GM12891 (cell line): ENCODE data around the gene KCP.

Source experiments
- PAX5 ChIP-seq: IDR thresholded peaks from 2 replicates; pipeline ENCODE4 v1.6.1; 2011; ENCODE audit warnings: low read length, moderate library complexity, mild to moderate bottlenecking; ENCODE audit not compliant: insufficient read depth, severe bottlenecking
- POLR2A ChIP-seq: IDR thresholded peaks from 2 replicates; pipeline ENCODE4 v1.6.1; 2011; ENCODE audit warnings: low read depth, low read length, control low read depth
- POLR2AphosphoS5 ChIP-seq: IDR thresholded peaks from 2 replicates; pipeline ENCODE4 v1.6.1; 2011; ENCODE audit warnings: low read depth, low read length, control low read depth
- POU2F2 ChIP-seq: IDR thresholded peaks from 2 replicates; pipeline ENCODE4 v1.6.1; 2011; ENCODE audit warnings: low read depth, mild to moderate bottlenecking, control low read depth, low read length, moderate library complexity
- SPI1 ChIP-seq: IDR thresholded peaks from 2 replicates; pipeline ENCODE4 v1.6.1; 2011; ENCODE audit warnings: low read depth, low read length, control low read depth
- TAF1 ChIP-seq: IDR thresholded peaks from 2 replicates; pipeline ENCODE4 v1.6.1; 2011; ENCODE audit warnings: low read depth, low read length, control low read depth

DNA sequence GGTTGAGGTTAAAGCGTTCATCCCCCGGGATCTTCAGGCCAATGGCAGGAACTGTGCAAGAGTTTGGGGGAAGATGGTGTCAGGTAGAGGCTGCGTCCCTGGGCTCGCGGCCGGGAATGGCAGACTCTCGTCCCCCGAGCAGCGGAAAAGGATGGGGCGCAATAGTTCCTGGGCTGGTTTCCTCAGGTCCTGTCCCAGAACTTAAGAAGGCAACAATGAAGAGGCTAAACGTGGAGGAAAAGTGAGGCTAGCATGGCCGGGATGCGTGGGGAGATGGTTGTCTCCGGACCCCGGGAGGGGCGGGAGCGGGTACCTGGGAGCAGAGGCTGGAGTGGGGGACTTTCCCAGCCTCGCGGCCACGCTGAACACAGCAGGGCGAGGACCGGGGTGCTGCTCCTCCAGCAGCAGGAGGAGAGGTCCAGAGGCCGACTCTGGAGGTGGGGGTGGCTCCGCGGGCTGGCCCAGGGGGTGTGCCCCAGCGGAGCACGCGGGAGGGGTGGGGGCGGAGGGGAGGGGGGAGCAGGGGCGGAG lies 28.1 kb upstream of the KCP start:
- TF ChIP-seq POLR2A: peak; percentile 80; the same call in 1 of the 2 replicates
- TF ChIP-seq SPI1: no peak
- no peak for TF ChIP-seq PAX5
- peak; percentile 89 for TF ChIP-seq POLR2AphosphoS5
- TF ChIP-seq TAF1: peak; percentile 38; the same call in 1 of the 2 replicates
- no peak for TF ChIP-seq POU2F2
